Skeletal muscle cell (primary cell): Measurements from ENCODE around the gene BTNL3.
"Not testable (repeated sequence)": the region's sequence is repeated elsewhere in the genome, so short reads cannot be mapped to it uniquely, and the experiment has no call there.

Source experiments
- DNase-seq: peaks from one replicate; pipeline ENCODE4 v3.0.0-alpha.2; 2010; ENCODE audit warnings: low read depth
- H3K4me3 ChIP-seq: 2 replicates; pipeline ENCODE4 v1.5.1; 2011; ENCODE audit warnings: low read depth, mild to moderate bottlenecking, control low read depth, low read length, moderate library complexity

The BTNL3 gene

GRCh38 chr5:181044662-181045305, 56.1 kb downstream of the BTNL3 start:
- no peak overlapping the region for H3K4me3 ChIP-seq
- DNase-seq = no peak

DNA sequence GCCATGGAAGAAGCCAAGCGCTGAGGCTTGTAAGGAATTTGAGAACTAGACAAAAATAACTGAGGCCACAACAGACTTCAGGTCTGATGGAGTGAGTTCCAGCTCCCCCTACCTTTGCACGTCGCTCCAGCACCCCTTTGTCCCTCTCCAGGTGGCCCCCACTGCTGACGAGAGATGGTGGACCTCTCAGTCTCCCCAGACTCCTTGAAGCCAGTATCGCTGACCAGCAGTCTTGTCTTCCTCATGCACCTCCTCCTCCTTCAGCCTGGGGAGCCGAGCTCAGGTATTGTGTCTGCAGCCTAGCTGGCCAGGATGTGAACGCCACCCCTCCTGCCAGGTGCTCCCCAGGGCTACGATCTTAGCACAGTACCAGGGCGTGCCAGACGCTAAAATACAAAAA, 56.7 kb downstream of the BTNL3 start:
- H3K4me3 ChIP-seq = no peak overlapping the region
- no peak for DNase-seq

DNA sequence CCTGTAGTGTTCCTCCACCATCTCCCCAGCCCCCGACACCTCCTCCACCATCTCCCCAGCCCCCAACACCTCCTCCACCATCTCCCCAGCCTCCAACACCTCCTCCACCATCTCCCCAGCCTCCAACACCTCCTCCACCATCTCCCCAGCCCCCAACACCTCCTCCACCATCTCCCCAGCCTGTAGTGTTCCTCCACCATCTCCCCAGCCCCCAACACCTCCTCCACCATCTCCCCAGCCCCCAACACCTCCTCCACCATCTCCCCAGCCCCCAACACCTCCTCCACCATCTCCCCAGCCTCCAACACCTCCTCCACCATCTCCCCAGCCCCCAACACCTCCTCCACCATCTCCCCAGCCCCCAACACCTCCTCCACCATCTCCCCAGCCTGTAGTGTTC, 57.2 kb downstream of the BTNL3 start:
- DNase-seq, H3K4me3 ChIP-seq: not testable (repeated sequence)

- DNase-seq = no peak
Measured at GRCh38 chr5:181047288-181047687, 58.6 kb downstream of the BTNL3 start.

GRCh38 chr5:181047921-181048320, 59.3 kb downstream of the BTNL3 start:
- no peak overlapping the region for H3K4me3 ChIP-seq
- no peak for DNase-seq

More at GRCh38 chr5:181047288-181047687, 58.6 kb downstream of the BTNL3 start:
- H3K4me3 ChIP-seq = no peak overlapping the region

- no peak overlapping the region for H3K4me3 ChIP-seq
- DNase-seq = no peak
Measured at GRCh38 chr5:181050016-181050415, 61.4 kb downstream of the BTNL3 start.

- no peak for DNase-seq
- H3K4me3 ChIP-seq = peak overlapping the region; percentile 48
Measured at GRCh38 chr5:181051841-181052671, 63.4 kb downstream of the BTNL3 start.

DNA sequence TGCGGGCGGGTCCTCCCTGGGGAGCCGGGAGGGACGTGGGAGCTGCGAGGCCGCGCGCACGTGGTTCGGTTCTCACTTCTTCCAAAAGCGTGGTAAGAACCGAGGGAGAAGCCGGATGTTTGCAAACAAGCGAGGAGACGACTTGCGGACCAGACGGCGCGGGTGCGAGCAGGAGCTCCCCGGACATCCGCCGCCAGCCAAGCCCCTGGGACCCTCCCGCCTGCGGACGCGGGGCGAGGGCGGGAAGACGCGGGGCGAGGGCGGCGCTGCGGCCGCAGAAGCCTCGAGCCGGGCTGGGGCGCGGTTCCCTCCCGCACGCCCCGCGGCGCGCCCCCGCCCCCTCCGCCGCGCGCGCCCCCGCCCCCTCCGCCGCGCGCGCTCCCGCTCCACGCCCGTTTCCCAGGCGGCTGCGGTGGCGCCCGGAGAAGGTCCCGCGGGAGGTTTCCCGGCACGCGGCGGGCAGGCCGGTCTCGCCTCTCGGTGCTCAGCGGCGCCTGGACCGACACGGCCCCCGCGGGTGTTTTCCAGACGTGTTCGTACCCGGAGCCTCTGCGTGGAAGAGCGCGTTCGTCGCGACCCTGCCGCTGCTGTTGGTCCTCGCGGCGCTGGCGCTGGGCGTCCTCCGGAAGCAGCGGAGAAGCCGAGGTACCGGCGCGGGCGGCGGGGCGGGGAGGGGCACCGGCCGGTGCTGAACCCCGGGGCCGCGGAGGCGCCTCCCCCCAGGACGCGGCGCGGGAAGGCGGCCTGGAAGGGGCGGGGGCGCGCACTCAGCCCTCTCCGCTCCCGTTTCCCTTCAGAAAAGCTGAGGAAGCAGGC, 64.2 kb downstream of the BTNL3 start:
- H3K4me3 ChIP-seq = peak overlapping the region; percentile 48
- no peak for DNase-seq

GRCh38 chr5:181053488-181054121, 65.0 kb downstream of the BTNL3 start:
- peak overlapping the region; percentile 48 for H3K4me3 ChIP-seq
- no peak for DNase-seq

DNA sequence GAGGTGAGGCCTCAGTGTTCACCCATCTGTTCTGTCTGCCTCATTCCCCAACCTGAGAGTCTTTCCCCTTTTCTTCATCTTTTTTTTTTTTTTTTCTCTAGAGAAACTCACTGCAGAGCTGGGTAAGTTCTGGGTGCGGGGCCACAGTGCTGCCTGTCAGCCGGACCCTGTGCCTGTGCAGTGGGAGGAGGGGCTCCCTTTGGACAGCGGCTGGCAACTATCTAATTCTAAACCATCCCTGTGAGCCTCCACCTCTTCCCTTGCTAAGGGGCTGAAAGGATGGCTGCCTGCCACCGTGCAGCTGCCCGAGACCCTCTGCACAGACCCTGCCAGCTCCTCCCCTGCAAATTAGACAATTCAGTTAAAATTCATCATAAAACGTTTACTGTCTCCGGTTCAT, 65.5 kb downstream of the BTNL3 start:
- DNase-seq = no peak
- H3K4me3 ChIP-seq = no peak overlapping the region

GRCh38 chr5:181054871-181055459, 66.3 kb downstream of the BTNL3 start:
- DNase-seq = no peak
- H3K4me3 ChIP-seq = no peak overlapping the region
